HG03135 (cell line): ENCODE results near the gene HSF2BP.
"Not testable (repeated sequence)": the region's sequence is repeated elsewhere in the genome, so short reads cannot be mapped to it uniquely, and the experiment has no call there.

Source experiments
- ATAC-seq: cut with Tn5 transposase; IDR thresholded peaks from one replicate; pipeline ENCODE4 v1.9.1; 2021; ENCODE audit warnings: mild to moderate bottlenecking, moderate library complexity; ENCODE audit not compliant: unreplicated experiment

The HSF2BP gene

DNA sequence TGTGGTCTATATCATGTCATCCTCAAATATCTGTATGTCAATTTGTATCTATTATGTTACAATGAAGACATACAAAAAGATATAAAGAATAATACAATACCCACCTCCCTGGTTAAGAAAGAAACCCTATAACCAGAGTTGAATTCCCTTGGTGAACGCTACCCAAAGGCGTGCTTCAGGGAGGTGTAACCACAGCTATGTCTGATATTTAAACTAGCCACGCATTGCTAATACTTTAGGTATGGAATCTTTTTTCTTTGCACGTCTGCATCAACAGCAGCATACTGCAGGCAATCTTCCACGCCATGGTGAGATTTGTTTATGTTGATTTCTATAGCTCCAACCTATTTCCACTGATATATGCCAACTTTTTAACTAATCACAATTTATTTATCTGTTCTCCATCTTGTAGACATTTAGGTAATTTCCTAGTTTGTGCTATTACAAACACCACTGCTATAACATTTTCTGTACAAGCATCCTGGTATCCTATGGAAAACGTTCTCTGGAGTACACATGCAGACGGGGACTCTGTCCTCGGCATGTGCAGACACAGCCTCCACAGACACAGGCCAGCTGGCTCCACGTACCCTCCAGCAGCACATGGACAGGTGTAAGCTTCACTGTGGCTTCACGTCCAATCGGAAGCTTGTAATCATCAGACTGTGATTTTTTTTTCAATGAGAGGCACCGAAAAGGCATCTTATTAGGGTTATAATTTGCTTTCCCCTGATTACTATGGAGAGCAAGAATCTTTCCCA lies 58.5 kb downstream of the HSF2BP start:
- no peak for ATAC-seq

GRCh38 chr21:43599728-43600127 lies 59.6 kb downstream of the HSF2BP start:
- no peak for ATAC-seq

- ATAC-seq: no peak
Measured at GRCh38 chr21:43598416-43599120, 60.7 kb downstream of the HSF2BP start.

DNA sequence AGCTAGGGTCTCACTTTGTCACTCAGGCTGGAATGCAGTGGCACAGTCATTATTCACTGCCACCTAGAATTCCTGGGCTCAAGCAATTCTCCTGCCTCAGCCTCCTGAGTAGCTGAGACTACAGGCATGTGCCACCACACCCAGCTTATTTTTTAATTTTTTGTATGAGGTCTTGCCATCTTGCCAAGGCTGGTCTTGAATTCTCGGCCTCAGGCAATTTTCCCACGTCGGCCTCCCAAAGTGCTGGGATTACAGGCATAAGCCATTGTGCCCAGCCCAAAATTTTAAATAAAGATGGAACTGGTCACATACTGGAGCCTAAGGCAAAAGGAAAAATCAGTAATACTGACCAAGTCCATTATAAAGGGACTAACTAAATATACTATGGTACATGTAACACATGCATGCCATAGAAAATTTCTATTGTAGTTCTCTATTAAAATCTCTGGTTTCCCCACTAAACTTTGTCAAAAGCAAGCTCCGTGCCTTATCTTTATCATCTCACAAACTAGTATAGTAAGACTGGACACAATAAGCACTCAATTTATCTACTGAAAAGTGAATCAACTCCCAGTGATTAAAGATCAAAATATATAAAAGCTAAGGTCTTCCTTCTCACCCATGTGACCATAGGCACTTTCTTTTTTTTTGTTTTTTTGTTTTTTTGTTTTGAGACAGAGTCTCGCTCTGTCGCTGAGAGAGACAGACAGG lies 61.6 kb downstream of the HSF2BP start:
- ATAC-seq: no peak

DNA sequence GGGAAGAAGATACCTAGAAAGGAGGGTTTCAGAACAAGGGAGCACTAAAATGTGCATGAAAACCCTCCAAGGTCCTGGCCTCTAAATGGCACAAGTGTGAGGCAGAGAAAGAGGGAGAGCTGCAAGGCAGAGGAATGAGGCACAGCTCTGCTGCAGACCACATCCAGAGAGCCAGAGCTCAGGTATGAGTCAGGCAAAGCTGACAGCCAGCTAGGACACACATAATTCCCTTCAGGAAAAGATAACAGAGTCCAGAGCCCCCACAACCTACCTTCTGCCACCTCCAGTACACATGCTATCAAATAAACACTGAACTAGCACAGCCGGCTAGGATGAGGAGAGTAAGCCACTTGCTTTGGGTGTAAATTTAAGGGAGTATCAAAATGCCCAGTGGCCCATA lies 62.2 kb downstream of the HSF2BP start:
- no peak for ATAC-seq

- ATAC-seq: no peak
Measured at GRCh38 chr21:43596616-43597015, 62.7 kb downstream of the HSF2BP start.

GRCh38 chr21:43595769-43596168 lies 63.5 kb downstream of the HSF2BP start:
- ATAC-seq: not testable (repeated sequence)

DNA sequence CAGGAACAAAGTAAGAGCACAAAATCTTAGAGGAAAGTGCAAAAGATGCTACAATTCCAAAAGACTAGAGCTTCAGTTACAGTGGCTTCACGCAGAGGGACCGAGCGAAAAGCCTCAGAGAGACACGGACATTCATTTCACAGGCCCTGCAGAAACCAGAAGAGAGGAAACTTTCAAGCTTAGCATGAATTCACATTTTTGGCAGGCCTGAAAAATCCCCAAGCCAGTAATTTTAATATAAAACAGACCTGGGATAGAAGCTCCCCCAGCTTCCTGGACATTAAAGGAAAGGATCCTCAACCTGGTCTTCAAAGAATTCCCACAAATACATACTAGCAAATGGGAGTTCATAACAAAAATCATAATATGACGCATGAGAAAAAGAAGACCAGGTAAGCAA lies 66.2 kb downstream of the HSF2BP start:
- no peak for ATAC-seq

DNA sequence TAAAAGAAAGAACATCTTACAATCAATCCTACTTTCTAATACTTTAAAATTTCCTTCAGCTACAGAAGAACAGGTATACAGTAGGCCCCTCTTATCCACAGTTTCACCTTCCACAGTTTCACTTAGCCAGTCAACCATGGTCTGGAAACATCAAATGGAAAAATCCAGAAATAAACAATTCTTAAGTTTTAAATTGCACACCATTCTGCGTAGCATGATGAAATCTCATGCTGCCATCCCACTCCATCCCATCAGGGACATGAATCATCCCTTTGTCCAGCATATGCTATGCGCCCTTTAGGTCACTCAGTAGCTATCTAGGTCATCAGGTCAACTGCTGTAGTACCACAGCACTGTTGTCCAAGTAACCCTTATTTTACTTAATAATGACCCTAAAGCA lies 67.7 kb downstream of the HSF2BP start:
- no peak for ATAC-seq

GRCh38 chr21:43590194-43590593 lies 69.1 kb downstream of the HSF2BP start:
- no peak for ATAC-seq

DNA sequence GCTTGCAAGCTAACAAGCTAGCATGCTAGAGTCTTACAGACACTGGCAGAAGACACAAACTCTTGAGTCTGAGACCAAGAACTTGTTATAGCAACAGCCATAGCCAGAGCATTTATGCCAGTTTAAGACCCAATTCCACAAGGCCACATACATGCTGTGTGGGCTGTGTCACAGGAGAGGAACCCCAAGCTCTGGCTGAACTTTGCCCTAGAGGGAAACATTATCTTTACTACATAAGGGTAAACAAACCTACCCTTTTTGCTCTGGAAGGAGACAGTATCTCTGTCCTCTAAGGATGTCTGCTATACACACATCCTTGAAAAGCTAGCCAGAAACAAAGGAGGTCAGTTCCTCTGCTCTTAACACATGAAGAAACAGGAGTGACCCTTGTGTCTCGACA lies 70.3 kb downstream of the HSF2BP start:
- no peak for ATAC-seq

DNA sequence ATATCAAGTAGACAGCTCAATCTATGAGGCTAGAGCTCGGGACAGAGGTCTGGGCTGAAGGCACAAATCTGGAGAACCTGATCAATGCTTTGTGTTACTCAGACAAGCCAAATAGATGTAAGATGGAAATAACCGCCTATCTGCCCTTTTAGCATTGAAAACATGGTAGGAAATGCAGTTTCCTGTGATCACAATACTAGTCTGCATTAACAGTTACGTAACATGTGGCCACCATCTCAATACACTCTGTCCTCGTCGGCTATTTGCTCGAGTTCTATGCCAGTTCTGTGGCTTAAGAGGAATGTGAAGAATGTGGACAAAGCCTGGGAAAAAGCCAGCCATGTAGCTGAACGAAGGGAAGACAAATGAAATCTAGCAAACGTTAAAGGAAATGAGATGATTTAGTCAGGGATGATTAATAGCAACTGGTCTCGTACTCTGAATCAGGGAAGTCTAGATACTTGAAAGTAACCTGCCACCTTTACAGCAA lies 73.3 kb downstream of the HSF2BP start:
- no peak for ATAC-seq

GRCh38 chr21:43585514-43585913 lies 73.8 kb downstream of the HSF2BP start:
- ATAC-seq: no peak

- no peak for ATAC-seq
Measured at GRCh38 chr21:43581453-43581852, 77.8 kb downstream of the HSF2BP start.

- no peak for ATAC-seq
Measured at GRCh38 chr21:43578677-43579303, 80.5 kb downstream of the HSF2BP start.

DNA sequence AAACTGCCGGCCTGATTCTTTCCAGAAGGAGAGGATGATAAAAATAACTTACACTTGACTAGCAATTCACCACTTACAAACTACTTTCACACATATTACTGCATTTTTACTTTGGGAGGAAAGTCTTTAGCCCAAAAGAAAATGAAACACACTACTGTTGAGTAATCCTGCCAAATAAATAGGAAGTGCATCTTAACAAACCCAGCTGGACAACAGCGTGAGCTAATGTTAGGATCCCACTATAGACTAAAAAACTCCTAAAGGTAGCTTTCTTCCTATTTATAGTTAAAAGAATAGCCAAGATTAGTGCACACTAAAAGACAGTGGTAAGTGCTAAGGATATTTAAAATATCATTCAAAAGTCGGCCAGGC lies 83.8 kb downstream of the HSF2BP start:
- no peak for ATAC-seq

DNA sequence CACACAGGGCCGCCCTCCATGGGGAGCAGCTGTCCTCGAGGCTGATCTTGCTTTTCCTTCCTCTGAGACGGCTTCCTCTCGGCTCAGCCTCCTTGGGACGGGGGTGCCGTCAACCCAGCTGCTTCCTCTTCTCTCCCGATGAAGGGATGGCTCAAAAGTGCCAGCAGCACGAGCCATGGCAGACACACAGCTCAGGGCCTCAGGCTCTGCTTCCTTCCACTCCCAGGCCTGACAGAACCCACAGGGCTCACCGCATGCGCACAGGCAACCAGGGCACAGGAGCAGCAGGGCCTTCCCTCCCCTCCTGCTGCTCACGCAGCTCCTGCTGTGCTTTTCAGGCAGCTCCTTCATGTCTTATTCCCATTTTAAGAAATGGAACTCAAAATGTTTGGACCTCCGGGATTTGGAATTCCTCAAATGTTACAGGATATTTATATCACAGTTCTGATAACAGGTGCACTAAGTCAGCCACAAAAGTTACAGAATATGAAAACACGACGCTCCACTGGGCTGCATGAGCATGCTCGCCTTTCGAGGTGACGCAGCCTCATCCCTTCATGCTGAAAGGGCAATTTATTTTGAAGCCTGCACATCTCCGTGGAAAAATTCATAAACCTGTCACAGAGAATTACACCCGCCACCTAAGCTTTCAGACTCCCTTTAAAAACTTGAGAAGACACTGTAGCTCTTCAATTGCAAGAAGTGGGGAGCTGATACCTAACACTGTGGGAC lies 84.4 kb downstream of the HSF2BP start:
- no peak for ATAC-seq

GRCh38 chr21:43573921-43574320 lies 85.4 kb downstream of the HSF2BP start:
- no peak for ATAC-seq

DNA sequence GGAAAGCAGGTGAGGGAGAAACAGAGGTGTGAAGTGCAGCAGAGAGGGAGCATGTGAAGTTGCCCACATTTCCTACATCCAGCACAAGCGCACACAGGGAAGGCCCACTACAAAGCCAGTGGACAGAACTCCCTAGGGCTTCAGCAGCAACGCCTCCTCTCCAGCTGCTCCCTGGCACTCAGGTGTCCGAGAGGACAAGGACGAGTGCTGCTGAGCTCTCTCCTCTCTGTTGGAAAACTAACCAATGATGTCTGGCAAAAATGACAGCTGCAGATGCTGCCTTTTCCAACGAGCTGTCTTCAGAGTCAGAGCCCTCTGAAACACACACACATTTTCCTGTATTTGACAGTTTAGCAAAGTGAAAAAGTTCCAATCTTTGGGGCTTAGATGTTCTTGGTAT lies 86.8 kb downstream of the HSF2BP start:
- ATAC-seq: no peak

GRCh38 chr21:43571976-43572375 lies 87.3 kb downstream of the HSF2BP start:
- ATAC-seq: no peak

DNA sequence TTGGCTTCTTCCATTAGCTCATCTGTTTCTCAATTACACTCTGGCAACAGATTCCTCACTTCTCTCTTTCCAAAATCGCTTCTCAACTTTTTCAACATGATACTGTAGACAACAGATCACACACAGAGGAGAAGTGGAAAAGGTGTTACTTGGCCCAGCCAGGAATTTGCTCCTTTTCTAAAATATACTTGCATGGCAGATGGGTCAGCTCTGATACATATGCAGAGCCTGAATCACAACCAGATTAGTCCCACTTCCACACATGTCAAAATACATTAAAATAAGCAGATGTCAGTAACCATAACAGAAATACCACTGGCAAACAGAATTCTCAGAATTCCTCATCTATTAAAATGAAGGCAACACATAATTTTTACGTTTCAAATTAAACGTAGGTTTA lies 89.1 kb downstream of the HSF2BP start:
- not testable (repeated sequence) for ATAC-seq
